Caco-2 (cell line): ENCODE data around the gene BTG2. TPM values are rescaled to one million over a fixed set of nuclear protein-coding genes. Genes with fewer than 3 reads are reported as not detected.

Source experiments
- BruUV-seq: library from RNA; stranded (reverse); fragments of 400-500 nt; replicated peaks from 2 replicates; lab custom pipeline; 2021; lab: Mats Ljungman, UMichigan
- CTCF ChIA-PET: fragments of 300-600 bp; sonication (Branson Sonifier 250); formaldehyde crosslinking; loops from one replicate; lab custom pipeline; 2022; ENCODE audit warnings: antibody characterized with exemption; lab: Charles Lee
- POLR2A ChIA-PET: fragments of 300-600 bp; sonication (Branson Sonifier 250); formaldehyde crosslinking; loops from one replicate; lab custom pipeline; 2022; ENCODE audit warnings: antibody characterized with exemption; lab: Charles Lee
- DNase-seq, 2 experiments: peaks; one replicate each; pipeline versions ENCODE4 v3.0.0 to v3.0.0-alpha.2; 2020 to 2022
- H3K27me3 ChIP-seq: replicated peaks from 2 replicates; pipeline ENCODE4 v1.6.0; 2011; ENCODE audit warnings: low read length; ENCODE audit not compliant: control insufficient read depth, insufficient read depth
- H3K36me3 ChIP-seq: 2 replicates; pipeline ENCODE4 v1.5.1; 2011; ENCODE audit warnings: low read length; ENCODE audit not compliant: control insufficient read depth, insufficient read depth
- H3K4me1 ChIP-seq: fragments of 250-450 bp; sonication (Bioruptor Pico); 2 replicates; pipeline ENCODE4 v1.5.1; 2020; ENCODE audit warnings: mild to moderate bottlenecking
- H3K4me3 ChIP-seq: 2 replicates; pipeline ENCODE4 v1.5.1; 2011; ENCODE audit warnings: low read depth, mild to moderate bottlenecking, control low read depth, low read length
- H3K9me3 ChIP-seq: fragments of 250-450 bp; sonication (Bioruptor Pico); 2 replicates; pipeline ENCODE4 v1.5.1; 2020; ENCODE audit warnings: mild to moderate bottlenecking, moderate library complexity
- H3K27ac Mint-ChIP-seq: one replicate; pipeline ENCODE4 v1.8.0; 2022; ENCODE audit warnings: mixed read lengths; ENCODE audit not compliant: unreplicated experiment
- H3K27me3 Mint-ChIP-seq: one replicate; pipeline ENCODE4 v1.8.0; 2022; ENCODE audit warnings: mixed read lengths; ENCODE audit not compliant: insufficient read depth, unreplicated experiment
- H3K36me3 Mint-ChIP-seq: one replicate; pipeline ENCODE4 v1.8.0; 2022; ENCODE audit warnings: mild to moderate bottlenecking, mixed read lengths; ENCODE audit not compliant: insufficient read depth, unreplicated experiment
- H3K4me1 Mint-ChIP-seq: one replicate; pipeline ENCODE4 v1.8.0; 2022; ENCODE audit warnings: low read depth, mixed read lengths; ENCODE audit not compliant: unreplicated experiment
- H3K4me3 Mint-ChIP-seq: one replicate; pipeline ENCODE4 v1.8.0; 2022; ENCODE audit warnings: mild to moderate bottlenecking, moderate library complexity, mixed read lengths; ENCODE audit not compliant: unreplicated experiment
- H3K9me3 Mint-ChIP-seq: one replicate; pipeline ENCODE4 v1.8.0; 2022; ENCODE audit warnings: mixed read lengths; ENCODE audit not compliant: unreplicated experiment
- intact Hi-C: fragments of 100-400 bp; cut with micrococcal nuclease; formaldehyde crosslinking; loops from one replicate; pipeline ENCODE4 v1.10.0; 2022; ENCODE audit not compliant: unreplicated experiment
- total RNA-seq: library from RNA; stranded (reverse); gene quantifications from 2 replicates; pipeline ENCODE4 v1.2.3, GENCODE V29; 2022
- TF ChIP-seq, protein P1 (sequence below), 2 experiments: fragments of 200-600 bp in 1 of 2; IDR thresholded peaks; 1 replicate in 1 of 2; 2 replicates in 1 of 2; pipeline versions ENCODE4 v1.5.1 to v1.8.0; 2011 to 2022; ENCODE audit warnings: antibody characterized with exemption in 1 of 2, control low read depth in 1 of 2, inconsistent platforms in 1 of 2, low read depth in 1 of 2, low read length in 1 of 2, mild to moderate bottlenecking in 1 of 2, moderate library complexity in 1 of 2; ENCODE audit not compliant: insufficient read depth in 1 of 2, severe bottlenecking in 1 of 2, unreplicated experiment in 1 of 2

Gene BTG2
- total RNA-seq, 1 experiment from 2014 or later = 21.2 TPM

DNA sequence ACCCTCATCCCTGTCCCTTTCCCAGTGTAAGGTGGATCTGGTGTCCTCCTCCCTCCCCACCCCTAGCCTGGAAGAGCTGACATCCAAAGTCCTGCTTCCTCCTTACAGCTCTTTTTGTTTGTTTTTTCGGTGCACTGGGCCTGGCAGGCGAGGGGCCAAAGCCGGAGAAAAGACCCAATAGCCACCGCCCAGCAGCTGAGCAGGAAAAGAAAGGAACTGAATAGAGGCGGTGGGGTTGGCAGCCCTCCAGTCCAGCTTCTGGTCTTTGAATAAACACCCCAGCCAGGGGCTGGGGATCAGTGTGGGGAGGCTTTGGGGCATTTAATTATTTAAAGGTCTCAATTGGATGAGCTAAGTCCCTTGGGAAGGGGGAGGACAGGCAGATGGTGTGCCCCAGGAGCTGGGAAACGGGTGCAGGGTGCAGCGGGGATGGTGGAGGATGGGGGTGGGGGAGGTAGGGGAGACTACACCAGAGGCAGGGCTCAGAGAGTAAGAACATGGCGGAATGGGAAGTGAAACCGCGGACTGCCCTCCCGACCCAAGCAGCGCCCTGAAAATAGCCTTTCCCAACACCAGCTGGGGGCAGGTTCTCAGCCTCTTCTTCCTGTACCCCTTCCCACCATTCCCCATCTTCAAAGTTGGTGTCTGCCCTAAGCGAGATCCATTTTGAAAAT lies 20.2 kb downstream of the BTG2 start:
- no TSS peak for BruUV-seq
- no peaks in the 10 kb centered on the region for H3K27me3 ChIP-seq
- ChIA-PET CTCF (interaction anchor here (0.6 to 1.8 kb wide), 3 partner anchors 53 to 1057 kb away, joined by 3 to 9 read pairs (median 6); no protein-coding TSS in a partner anchor), POLR2A (interaction anchor here (2.3 kb wide), 1 partner anchor 15 kb away, joined by 15 read pairs; no protein-coding TSS in a partner anchor)
- H3K4me1 Mint-ChIP-seq = peaks cover 15% of the 10 kb centered on the region
- H3K36me3 ChIP-seq = no peaks in the 10 kb centered on the region
- H3K9me3 Mint-ChIP-seq = no peaks in the 10 kb centered on the region
- no peak overlapping the region for H3K4me3 ChIP-seq
- H3K27ac Mint-ChIP-seq = no peak overlapping the region
- peaks cover 13% of the 10 kb centered on the region; the same call in 1 of the 2 replicates for H3K4me1 ChIP-seq
- no peaks in the 10 kb centered on the region for H3K9me3 ChIP-seq
- intact Hi-C loops = loop anchor here (10.0 kb wide), 1 partner anchor 291 kb away; no protein-coding TSS in a partner anchor
- TF ChIP-seq, protein P1, sequence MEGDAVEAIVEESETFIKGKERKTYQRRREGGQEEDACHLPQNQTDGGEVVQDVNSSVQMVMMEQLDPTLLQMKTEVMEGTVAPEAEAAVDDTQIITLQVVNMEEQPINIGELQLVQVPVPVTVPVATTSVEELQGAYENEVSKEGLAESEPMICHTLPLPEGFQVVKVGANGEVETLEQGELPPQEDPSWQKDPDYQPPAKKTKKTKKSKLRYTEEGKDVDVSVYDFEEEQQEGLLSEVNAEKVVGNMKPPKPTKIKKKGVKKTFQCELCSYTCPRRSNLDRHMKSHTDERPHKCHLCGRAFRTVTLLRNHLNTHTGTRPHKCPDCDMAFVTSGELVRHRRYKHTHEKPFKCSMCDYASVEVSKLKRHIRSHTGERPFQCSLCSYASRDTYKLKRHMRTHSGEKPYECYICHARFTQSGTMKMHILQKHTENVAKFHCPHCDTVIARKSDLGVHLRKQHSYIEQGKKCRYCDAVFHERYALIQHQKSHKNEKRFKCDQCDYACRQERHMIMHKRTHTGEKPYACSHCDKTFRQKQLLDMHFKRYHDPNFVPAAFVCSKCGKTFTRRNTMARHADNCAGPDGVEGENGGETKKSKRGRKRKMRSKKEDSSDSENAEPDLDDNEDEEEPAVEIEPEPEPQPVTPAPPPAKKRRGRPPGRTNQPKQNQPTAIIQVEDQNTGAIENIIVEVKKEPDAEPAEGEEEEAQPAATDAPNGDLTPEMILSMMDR (IDR thresholded peaks at IDR 0.05; ENCODE audit: insufficient read depth in 1 of 2, low read depth in 1 of 2, low read length in 1 of 2, severe bottlenecking in 1 of 2, unreplicated experiment in 1 of 2) = no peak
- H3K36me3 Mint-ChIP-seq = peaks cover 14% of the 10 kb centered on the region
- H3K27me3 Mint-ChIP-seq = peaks cover 4% of the 10 kb centered on the region
- no peak for DNase-seq
- H3K4me3 Mint-ChIP-seq = no peak overlapping the region

DNA sequence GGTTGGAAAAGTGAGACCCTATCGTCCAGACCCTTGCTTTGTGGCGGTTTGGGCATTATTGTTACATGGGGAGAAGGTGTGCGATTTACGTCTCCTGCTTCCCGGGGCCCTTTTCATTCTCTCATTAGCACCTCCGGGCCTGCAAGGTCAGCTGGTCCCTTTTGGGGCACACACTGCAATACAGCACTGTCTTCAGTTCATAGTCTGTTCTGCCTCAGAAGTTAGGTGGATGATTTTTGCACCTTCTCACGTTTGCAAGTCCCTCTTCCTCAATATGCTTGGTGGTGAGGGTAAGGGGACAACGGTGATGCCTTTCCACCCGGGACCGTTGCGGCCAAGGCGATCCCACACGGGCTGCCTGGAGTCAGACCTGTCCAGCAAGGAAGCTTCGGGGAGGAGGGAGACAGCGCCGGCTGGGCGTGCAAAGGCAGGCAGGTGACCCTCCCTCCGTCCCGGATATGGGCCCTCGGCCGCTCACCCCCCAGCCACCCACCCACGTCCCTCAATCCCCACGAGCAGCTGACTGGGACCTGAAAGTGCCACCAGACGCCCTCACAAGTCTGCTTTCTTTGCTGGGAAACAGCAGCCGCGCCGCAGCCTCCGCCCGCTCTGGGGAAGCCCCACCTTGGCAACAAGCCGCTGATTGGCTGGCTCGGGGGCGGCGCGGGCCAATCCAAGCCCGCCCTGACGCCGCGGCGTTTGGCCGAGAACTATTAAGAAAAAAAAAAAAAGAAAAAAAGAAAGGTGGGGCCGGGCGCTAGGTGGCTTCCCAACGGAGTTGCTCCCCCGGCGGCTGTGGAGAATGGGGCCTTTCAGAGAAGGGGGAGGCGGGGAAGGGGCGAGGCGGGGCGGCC lies 21.7 kb downstream of the BTG2 start:
- POLR2A ChIA-PET = interaction anchor here (0.5 to 2.3 kb wide), 12 partner anchors 9 to 465 kb away, joined by 3 to 20 read pairs (median 4); partner anchors contain the start of genes BTG2 and TMEM183A
- Histone ChIP-seq H3K9me3 (no peaks in the 10 kb centered on the region), H3K27me3 (no peaks in the 10 kb centered on the region), H3K4me3 (peak overlapping the region; percentile 53), H3K36me3 (no peaks in the 10 kb centered on the region), H3K4me1 (peaks cover 13% of the 10 kb centered on the region; the same call in 1 of the 2 replicates)
- peaks cover 9% of the 10 kb centered on the region for H3K4me1 Mint-ChIP-seq
- TF ChIP-seq, protein P1 (IDR thresholded peaks at IDR 0.05; ENCODE audit: insufficient read depth in 1 of 2, low read depth in 1 of 2, low read length in 1 of 2, severe bottlenecking in 1 of 2, unreplicated experiment in 1 of 2) = peak in 1 of 2 experiments; percentile 39
- BruUV-seq = TSS peak; percentile 86
- CTCF ChIA-PET = interaction anchor here (0.5 to 2.3 kb wide), 23 partner anchors 9 to 286 kb away, joined by 3 to 61 read pairs (median 6); partner anchors contain the start of genes BTG2, FMOD and PRELP
- peak overlapping the region; percentile 85 for H3K4me3 Mint-ChIP-seq
- peaks cover 6% of the 10 kb centered on the region for H3K27me3 Mint-ChIP-seq
- peak; percentile 91 to 95 for DNase-seq
- H3K36me3 Mint-ChIP-seq = peaks cover 14% of the 10 kb centered on the region
- H3K9me3 Mint-ChIP-seq = no peaks in the 10 kb centered on the region
- intact Hi-C loops = loop anchor here (1.0 to 10.0 kb wide), 4 partner anchors 22 to 292 kb away; partner anchors contain the start of gene BTG2
- peak overlapping the region; percentile 92 for H3K27ac Mint-ChIP-seq
